Suprapubic skin (tissue), 4 donors: ENCODE measurements around the gene MRNIP.

ENCODE experiments used
- POLR2A ChIP-seq, 2 donors: fragments of 450-650 bp; IDR thresholded peaks; one replicate each; pipeline ENCODE4 v1.6.1; 2017; ENCODE audit warnings: antibody characterized with exemption in 2 of 2, mild to moderate bottlenecking in 2 of 2, moderate library complexity in 2 of 2
- POLR2AphosphoS5 ChIP-seq, 3 donors: sonication (generic); formaldehyde crosslinking; IDR thresholded peaks; one replicate each; pipeline ENCODE4 v1.6.1; 2017; ENCODE audit warnings: antibody characterized with exemption in 3 of 3
- TF ChIP-seq, protein P1 (sequence below), 2 donors: fragments of 200-600 bp in 1 of 2; fragments of 450-650 bp in 1 of 2; sonication (generic) in 1 of 2; IDR thresholded peaks; one replicate each; pipeline ENCODE4 v1.5.1; 2016 to 2019; ENCODE audit warnings: antibody characterized with exemption in 2 of 2, mild to moderate bottlenecking in 1 of 2, moderate library complexity in 1 of 2

DNA sequence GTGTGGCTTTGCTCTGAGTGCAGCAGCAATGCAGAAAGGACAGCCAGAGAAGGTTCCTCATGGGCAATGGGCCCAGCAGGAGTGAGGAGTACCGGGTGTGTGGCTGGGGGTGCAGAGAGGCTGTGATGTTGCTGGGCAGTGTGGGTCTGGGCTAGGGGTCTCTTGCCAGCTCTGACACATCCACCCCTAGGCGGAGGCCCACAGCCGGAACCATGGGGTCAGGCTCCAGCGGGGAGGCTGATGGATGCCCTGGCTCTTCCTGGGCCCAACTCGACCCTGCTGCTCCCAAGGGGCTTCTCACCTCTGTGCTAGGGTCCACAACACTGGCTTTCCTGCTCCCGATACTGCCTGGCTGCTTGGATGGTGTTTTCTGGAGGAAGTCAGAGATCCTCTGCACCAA lies 29.2 kb upstream of the MRNIP start:
- TF ChIP-seq, protein P1, sequence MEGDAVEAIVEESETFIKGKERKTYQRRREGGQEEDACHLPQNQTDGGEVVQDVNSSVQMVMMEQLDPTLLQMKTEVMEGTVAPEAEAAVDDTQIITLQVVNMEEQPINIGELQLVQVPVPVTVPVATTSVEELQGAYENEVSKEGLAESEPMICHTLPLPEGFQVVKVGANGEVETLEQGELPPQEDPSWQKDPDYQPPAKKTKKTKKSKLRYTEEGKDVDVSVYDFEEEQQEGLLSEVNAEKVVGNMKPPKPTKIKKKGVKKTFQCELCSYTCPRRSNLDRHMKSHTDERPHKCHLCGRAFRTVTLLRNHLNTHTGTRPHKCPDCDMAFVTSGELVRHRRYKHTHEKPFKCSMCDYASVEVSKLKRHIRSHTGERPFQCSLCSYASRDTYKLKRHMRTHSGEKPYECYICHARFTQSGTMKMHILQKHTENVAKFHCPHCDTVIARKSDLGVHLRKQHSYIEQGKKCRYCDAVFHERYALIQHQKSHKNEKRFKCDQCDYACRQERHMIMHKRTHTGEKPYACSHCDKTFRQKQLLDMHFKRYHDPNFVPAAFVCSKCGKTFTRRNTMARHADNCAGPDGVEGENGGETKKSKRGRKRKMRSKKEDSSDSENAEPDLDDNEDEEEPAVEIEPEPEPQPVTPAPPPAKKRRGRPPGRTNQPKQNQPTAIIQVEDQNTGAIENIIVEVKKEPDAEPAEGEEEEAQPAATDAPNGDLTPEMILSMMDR (IDR thresholded peaks at IDR 0.05): no peak
- TF ChIP-seq POLR2A (IDR thresholded peaks at IDR 0.05) (no peak), POLR2AphosphoS5 (IDR thresholded peaks at IDR 0.05) (no peak)
